ENCODE data around the gene SPTLC2.

The SPTLC2 gene

GRCh38 chr14:77458249-77458950 is 158.0 kb downstream of the SPTLC2 start:
- peak; percentile 7 for DNase-seq

- peak; percentile 84 for DNase-seq
Measured at GRCh38 chr14:77457522-77458248, 158.8 kb downstream of the SPTLC2 start, which contains the start of the genes AHSA1 and VIPAS39. AHSA1 (plus strand) TSS chr14:77458093; CDS start chr14:77458190, 97 bp downstream. VIPAS39 (minus strand) TSS chr14:77457601; CDS start chr14:77454102, 3,499 bp downstream.

- no peak for DNase-seq
Measured at GRCh38 chr14:77457115-77457521, 159.3 kb downstream of the SPTLC2 start.
